ENCODE results near the gene ZBTB42. TPM values are rescaled to one million over a fixed set of nuclear protein-coding genes. Genes with fewer than 3 reads are reported as not detected.
A peak's percentile ranks its signal among the peaks of the same experiment; 100 is the strongest.

The ZBTB42 gene
- total and polyA plus RNA-seq, 2 of the 13 experiments (the other 11 are each of a cell fraction or from before 2014, with no cell fraction given), result 2.8 to 4.2 TPM

DNA sequence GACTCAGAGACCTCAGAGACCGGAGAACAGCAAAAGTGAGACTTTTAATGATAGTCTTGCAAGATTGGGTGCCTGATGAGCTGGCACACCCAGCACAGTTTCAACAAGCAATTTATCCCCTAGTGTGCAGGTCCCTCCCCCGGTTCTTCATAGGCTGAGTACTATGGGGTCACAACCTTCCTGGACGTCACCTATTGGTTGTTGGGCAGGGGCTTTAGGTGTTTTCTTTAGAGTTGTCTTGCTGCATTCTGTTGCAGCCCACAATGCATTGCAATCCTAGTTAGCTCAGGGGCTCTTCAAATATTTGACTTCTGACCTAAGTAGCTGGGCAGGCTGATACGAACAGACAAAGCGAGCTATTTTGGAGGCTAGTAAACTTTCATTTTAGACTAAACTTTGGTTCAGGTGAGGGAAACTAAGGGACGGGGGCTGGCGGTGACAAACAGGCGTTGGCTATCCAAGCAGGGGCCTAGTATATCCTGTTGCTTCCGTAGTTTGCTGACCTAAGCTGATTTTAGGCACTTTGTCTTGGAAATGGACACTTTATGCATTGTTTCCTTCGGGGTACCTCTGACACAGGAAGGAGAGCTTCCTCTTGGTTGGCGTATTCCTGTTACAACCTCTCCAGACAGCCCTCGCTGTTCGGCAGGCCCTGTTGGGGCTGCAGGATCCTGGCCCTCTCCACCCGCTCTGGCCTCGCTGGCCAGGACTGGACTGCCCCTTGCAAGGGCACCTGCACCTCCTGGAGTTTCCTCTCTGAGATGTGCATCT lies 33.9 kb upstream of the ZBTB42 start (continued):
- TF ChIP-seq PRPF4 (IDR thresholded peaks at IDR 0.05; ENCODE audit: low read depth, low read length, poor library complexity, severe bottlenecking) (no peak), XRCC5 (optimal IDR thresholded peaks at IDR 0.05; ENCODE audit: low read length) (no peak), SP5 (CRISPR knock-in tag; IDR thresholded peaks at IDR 0.05; ENCODE audit: borderline replicate concordance, low read depth) (0 out of 2 replicates have a peak, but pooled peaks have one; percentile 13), ZBTB38 (CRISPR knock-in tag; IDR thresholded peaks at IDR 0.05) (0 out of 2 replicates have a peak, but pooled peaks have one; percentile 37), HOXA9 (CRISPR knock-in tag; IDR thresholded peaks at IDR 0.05; ENCODE audit: borderline replicate concordance) (no peak), RFX1 (IDR thresholded peaks at IDR 0.05) (no peak), MATR3 (CRISPR knock-in tag; IDR thresholded peaks at IDR 0.05) (no peak), KDM5B (CRISPR knock-in tag; IDR thresholded peaks at IDR 0.05; ENCODE audit: borderline replicate concordance) (no peak), SYNCRIP (IDR thresholded peaks at IDR 0.05; ENCODE audit: insufficient read depth, low read depth, low read length) (no peak), SP2 (CRISPR knock-in tag; IDR thresholded peaks at IDR 0.05) (peak; percentile 63), NFKB2 (CRISPR knock-in tag; IDR thresholded peaks at IDR 0.05; ENCODE audit: borderline replicate concordance) (no peak; the same call in 1 of the 2 replicates), REL (CRISPR knock-in tag; conservative IDR thresholded peaks at IDR 0.05) (no peak), EED (CRISPR knock-in tag; IDR thresholded peaks at IDR 0.05) (no peak), ZSCAN29 (CRISPR knock-in tag; conservative IDR thresholded peaks at IDR 0.05) (no peak), U2AF2 (IDR thresholded peaks at IDR 0.05; ENCODE audit: low read depth, low read length) (no peak), POLR2A (IDR thresholded peaks at IDR 0.05; ENCODE audit: insufficient read depth in 1 of 2, low read depth in 2 of 2, low read length in 2 of 2) (peak; percentile 92 to 97), IKZF4 (CRISPR knock-in tag; IDR thresholded peaks at IDR 0.05; ENCODE audit: borderline replicate concordance, low read depth, not compliant biosample characterization) (no peak), FOXP1 (IDR thresholded peaks at IDR 0.05) (no peak), FOXP1 (CRISPR knock-in tag; IDR thresholded peaks at IDR 0.05) (peak; percentile 29; the same call in 1 of the 2 replicates), SRSF1 (optimal IDR thresholded peaks at IDR 0.05; ENCODE audit: low read depth, low read length) (no peak), ZBTB7B (CRISPR knock-in tag; IDR thresholded peaks at IDR 0.05) (no peak; the same call in 1 of the 2 replicates), SALL2 (CRISPR knock-in tag; IDR thresholded peaks at IDR 0.05) (no peak), ATF7 (IDR thresholded peaks at IDR 0.05) (no peak), ATF7 (CRISPR knock-in tag; IDR thresholded peaks at IDR 0.05) (peak; percentile 43; the same call in 1 of the 2 replicates), ZNF781 (CRISPR knock-in tag; IDR thresholded peaks at IDR 0.05; ENCODE audit: borderline replicate concordance, not compliant biosample characterization) (peak; percentile 66), ZNF598 (CRISPR knock-in tag; IDR thresholded peaks at IDR 0.05; ENCODE audit: borderline replicate concordance) (no peak), NR3C1 (CRISPR knock-in tag; IDR thresholded peaks at IDR 0.05) (no peak)
- TF ChIP-seq, protein P1, sequence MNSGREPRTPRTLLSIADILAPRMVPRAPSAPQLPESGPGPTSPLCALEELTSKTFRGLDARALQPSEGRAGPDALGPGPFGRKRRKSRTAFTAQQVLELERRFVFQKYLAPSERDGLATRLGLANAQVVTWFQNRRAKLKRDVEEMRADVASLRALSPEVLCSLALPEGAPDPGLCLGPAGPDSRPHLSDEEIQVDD (CRISPR knock-in tag; IDR thresholded peaks at IDR 0.05; ENCODE audit: borderline replicate concordance), result no peak
- TF ChIP-seq, protein P2, sequence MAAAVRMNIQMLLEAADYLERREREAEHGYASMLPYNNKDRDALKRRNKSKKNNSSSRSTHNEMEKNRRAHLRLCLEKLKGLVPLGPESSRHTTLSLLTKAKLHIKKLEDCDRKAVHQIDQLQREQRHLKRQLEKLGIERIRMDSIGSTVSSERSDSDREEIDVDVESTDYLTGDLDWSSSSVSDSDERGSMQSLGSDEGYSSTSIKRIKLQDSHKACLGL (CRISPR knock-in tag; IDR thresholded peaks at IDR 0.05), result no peak

Measured in HepG2 (cell line).